KMS-11 (cell line): Measurements from ENCODE around the gene MYO16.
"Not testable (repeated sequence)": the region's sequence is repeated elsewhere in the genome, so short reads cannot be mapped to it uniquely, and the experiment has no call there.

ENCODE experiments used
- H2AFZ ChIP-seq: fragments of 200-600 bp; sonication (generic); 2 replicates; pipeline ENCODE4 v1.6.1; 2016; ENCODE audit warnings: antibody characterized with exemption, mixed run types, low read depth
- H3K27ac ChIP-seq: fragments of 200-600 bp; sonication (generic); 2 replicates; pipeline ENCODE4 v1.6.1; 2016; ENCODE audit warnings: mild to moderate bottlenecking, mixed run types
- H3K27me3 ChIP-seq: fragments of 200-600 bp; sonication (generic); 2 replicates; pipeline ENCODE4 v1.6.1; 2017; ENCODE audit warnings: mild to moderate bottlenecking, low read depth, mixed run types, moderate library complexity; ENCODE audit not compliant: insufficient read depth
- H3K36me3 ChIP-seq: fragments of 200-600 bp; sonication (generic); 2 replicates; pipeline ENCODE4 v1.6.1; 2017; ENCODE audit warnings: mild to moderate bottlenecking, mixed run types; ENCODE audit not compliant: insufficient read depth
- H3K4me1 ChIP-seq: fragments of 200-600 bp; sonication (generic); 2 replicates; pipeline ENCODE4 v1.6.1; 2016; ENCODE audit warnings: mild to moderate bottlenecking, low read depth, mixed run types; ENCODE audit not compliant: poor library complexity, severe bottlenecking
- H3K4me2 ChIP-seq: fragments of 200-600 bp; sonication (generic); 2 replicates; pipeline ENCODE4 v1.7.0; 2016; ENCODE audit warnings: mild to moderate bottlenecking, mixed run types
- H3K4me3 ChIP-seq: fragments of 200-600 bp; sonication (generic); IDR thresholded peaks from 2 replicates; pipeline ENCODE4 v1.6.1; 2017; ENCODE audit warnings: low read depth, low read length, mixed read lengths; ENCODE audit not compliant: insufficient read depth
- H3K79me2 ChIP-seq: fragments of 200-600 bp; sonication (generic); 2 replicates; pipeline ENCODE4 v1.6.1; 2016; ENCODE audit warnings: low read depth, mixed run types; ENCODE audit not compliant: insufficient read depth
- H3K9ac ChIP-seq: fragments of 200-600 bp; sonication (generic); 2 replicates; pipeline ENCODE4 v1.6.1; 2016; ENCODE audit warnings: mild to moderate bottlenecking, mixed run types
- H4K20me1 ChIP-seq: fragments of 200-600 bp; sonication (generic); 2 replicates; pipeline ENCODE4 v1.6.1; 2016; ENCODE audit warnings: mild to moderate bottlenecking, mixed run types; ENCODE audit not compliant: insufficient read depth
- CTCF ChIP-seq: fragments of 200-600 bp; sonication (generic); conservative IDR thresholded peaks from 2 replicates; pipeline ENCODE4 v1.6.1; 2017; ENCODE audit warnings: low read depth, mild to moderate bottlenecking, antibody characterized with exemption, low read length, moderate library complexity, mixed read lengths

The MYO16 gene

GRCh38 chr13:108779308-108779707 is 149.9 kb downstream of the MYO16 start:
- H2AFZ ChIP-seq = no peak overlapping the region

GRCh38 chr13:108780706-108781105 is 151.3 kb downstream of the MYO16 start:
- Histone ChIP-seq H3K9ac (no peak overlapping the region), H3K27me3 (no peaks in the 10 kb centered on the region), H3K27ac (no peak overlapping the region), H3K36me3 (no peaks in the 10 kb centered on the region), H3K4me3 (no peak overlapping the region), H3K79me2 (no peaks in the 10 kb centered on the region), H4K20me1 (no peaks in the 10 kb centered on the region), H3K4me1 (no peaks in the 10 kb centered on the region), H2AFZ (no peak overlapping the region), H3K4me2 (no peak overlapping the region)
- no peak for TF ChIP-seq CTCF

More at GRCh38 chr13:108779308-108779707, 149.9 kb downstream of the MYO16 start:
- H3K9ac ChIP-seq = no peak overlapping the region
- H4K20me1 ChIP-seq = no peaks in the 10 kb centered on the region
- H3K4me3 ChIP-seq = no peak overlapping the region
- H3K4me1 ChIP-seq = no peaks in the 10 kb centered on the region
- no peak overlapping the region for H3K27ac ChIP-seq
- H3K4me2 ChIP-seq = no peak overlapping the region
- TF ChIP-seq CTCF = no peak
- H3K79me2 ChIP-seq = no peaks in the 10 kb centered on the region
- H3K27me3 ChIP-seq = no peaks in the 10 kb centered on the region
- no peaks in the 10 kb centered on the region for H3K36me3 ChIP-seq

- H3K9ac ChIP-seq = no peak overlapping the region
- no peaks in the 10 kb centered on the region for H3K27me3 ChIP-seq
- H2AFZ ChIP-seq = no peak overlapping the region
- no peak overlapping the region for H3K4me2 ChIP-seq
- no peaks in the 10 kb centered on the region for H3K4me1 ChIP-seq
- no peak for TF ChIP-seq CTCF
- H3K36me3 ChIP-seq = no peaks in the 10 kb centered on the region
- no peaks in the 10 kb centered on the region for H3K79me2 ChIP-seq
- no peaks in the 10 kb centered on the region for H4K20me1 ChIP-seq
- H3K27ac ChIP-seq = no peak overlapping the region
- H3K4me3 ChIP-seq = no peak overlapping the region
These were observed 151.9 kb downstream of the MYO16 start for GRCh38 chr13:108781312-108781711.

- H3K4me2 ChIP-seq, H2AFZ ChIP-seq, H3K27me3 ChIP-seq, H3K27ac ChIP-seq, H4K20me1 ChIP-seq, H3K79me2 ChIP-seq, H3K4me3 ChIP-seq, H3K9ac ChIP-seq, H3K4me1 ChIP-seq, H3K36me3 ChIP-seq: not testable (repeated sequence)
These were observed 153.1 kb downstream of the MYO16 start for GRCh38 chr13:108782480-108782879.

GRCh38 chr13:108785844-108786243 is 156.4 kb downstream of the MYO16 start:
- Histone ChIP-seq H4K20me1 (no peaks in the 10 kb centered on the region), H3K4me2 (no peak overlapping the region), H3K79me2 (no peaks in the 10 kb centered on the region), H3K9ac (no peak overlapping the region), H3K4me1 (no peaks in the 10 kb centered on the region), H3K27me3 (no peaks in the 10 kb centered on the region), H2AFZ (no peak overlapping the region), H3K27ac (no peak overlapping the region), H3K36me3 (no peaks in the 10 kb centered on the region), H3K4me3 (no peak overlapping the region)
- no peak for TF ChIP-seq CTCF
